Activated T-cell treated with anti-CD3 and anti-CD28 coated beads for 48 hours (primary cell): ENCODE results near the gene DOCK3.
"Not testable (repeated sequence)": the region's sequence is repeated elsewhere in the genome, so short reads cannot be mapped to it uniquely, and the experiment has no call there.

Source experiments
- DNase-seq: peaks from one replicate; pipeline ENCODE4 v3.0.0-alpha.2; 2020; ENCODE audit warnings: low read depth

DOCK3 gene

GRCh38 chr3:51106242-51106876 is 431.6 kb downstream of the DOCK3 start:
- DNase-seq: no peak

DNA sequence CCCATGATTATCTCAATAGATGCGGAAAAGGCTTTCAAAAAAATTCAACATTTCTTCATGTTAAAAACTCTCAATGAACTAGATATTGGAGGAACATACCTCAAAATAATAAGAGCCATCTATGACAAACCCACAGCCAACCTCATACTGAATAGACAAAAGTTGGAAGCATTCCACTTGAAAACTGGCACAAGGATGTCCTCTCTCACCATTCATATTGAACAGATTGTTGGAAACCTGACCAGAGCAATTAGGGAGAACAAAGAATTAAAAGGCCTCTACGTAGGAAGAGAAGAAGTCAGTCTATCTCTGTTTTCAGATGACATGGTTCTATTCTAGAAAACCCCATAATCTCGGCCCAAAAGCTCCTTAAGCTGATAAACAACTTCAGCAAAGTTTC is 435.9 kb downstream of the DOCK3 start:
- no peak for DNase-seq

- DNase-seq: no peak
Observed at GRCh38 chr3:51122944-51123343, 448.2 kb downstream of the DOCK3 start.

DNA sequence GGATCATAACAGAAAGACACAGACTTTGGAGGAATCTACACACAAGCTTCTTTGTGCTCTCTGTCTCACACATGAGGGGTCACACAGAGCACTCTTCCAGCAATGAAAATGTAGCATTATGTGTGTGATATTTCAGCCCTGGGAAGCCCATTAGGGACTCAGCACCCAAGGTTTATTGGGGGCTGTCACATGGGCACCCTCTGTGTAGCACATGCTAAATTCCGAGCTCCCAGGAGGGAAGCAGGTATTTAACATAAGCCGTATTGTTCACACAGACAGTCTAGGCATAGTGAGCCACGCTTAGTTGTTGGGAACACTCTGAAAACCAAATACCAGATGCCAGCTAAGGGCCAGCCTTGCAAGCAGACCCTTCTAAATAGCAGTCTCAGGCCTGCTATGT is 448.8 kb downstream of the DOCK3 start:
- DNase-seq: no peak

DNA sequence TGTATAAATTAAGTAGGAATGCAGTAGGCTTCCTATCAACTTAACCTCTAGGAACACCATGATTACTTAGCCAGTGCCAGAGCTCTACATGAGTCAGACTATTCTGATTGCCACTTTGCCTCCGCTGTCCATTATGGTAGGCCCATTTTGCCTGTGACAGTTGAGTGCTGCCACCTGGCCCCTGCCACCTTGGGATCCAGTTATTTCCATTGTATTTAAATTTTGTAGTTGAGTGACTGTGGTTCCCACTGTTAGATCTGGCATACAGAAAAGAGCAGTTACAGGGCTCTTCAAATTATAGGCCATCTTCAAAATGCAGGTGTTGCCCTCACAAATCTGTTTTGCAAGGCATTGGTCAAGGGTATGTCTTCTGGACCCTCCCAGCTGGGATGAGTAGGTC is 456.9 kb downstream of the DOCK3 start:
- DNase-seq: not testable (repeated sequence)

- no peak for DNase-seq
Observed at GRCh38 chr3:51137715-51138114, 463.0 kb downstream of the DOCK3 start.

DNA sequence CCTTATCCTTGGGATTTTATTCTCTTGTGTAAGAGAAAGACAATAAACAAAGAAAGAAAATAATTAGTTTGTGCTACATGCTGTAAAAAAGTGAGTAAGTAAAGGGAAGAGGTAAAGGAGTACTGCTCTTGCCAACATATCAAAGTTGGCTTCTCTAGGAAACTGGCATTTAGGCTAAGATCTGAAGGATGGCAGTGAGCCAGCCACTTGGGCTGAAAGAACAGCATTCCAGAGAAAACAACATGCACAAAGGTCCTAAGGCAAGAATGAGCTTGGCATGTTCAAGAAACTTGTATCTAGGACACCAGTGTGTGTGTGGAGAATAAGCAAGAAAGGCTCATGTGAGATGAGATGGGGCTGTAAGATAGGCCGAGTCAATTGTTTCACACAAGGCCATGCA is 464.9 kb downstream of the DOCK3 start:
- no peak for DNase-seq

DNA sequence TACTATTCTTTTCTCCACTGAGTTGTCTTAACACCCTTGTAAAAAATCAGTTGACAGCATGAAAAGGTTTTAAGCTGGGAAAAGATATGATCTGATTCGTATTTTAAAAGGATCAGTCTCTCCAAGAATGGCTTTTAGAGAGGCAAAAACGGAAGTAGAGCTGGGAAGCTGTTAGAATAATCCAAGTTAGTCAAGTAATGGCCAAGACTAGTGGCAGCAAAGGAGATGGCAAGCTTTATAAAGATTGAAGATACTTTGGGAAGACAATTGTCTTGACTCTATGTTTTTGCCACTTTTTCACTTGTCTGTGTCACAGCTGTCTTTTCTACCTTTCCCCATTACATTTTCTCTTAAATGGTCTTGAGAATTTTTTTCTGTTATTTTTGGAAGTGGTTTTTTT is 466.8 kb downstream of the DOCK3 start:
- DNase-seq: no peak

GRCh38 chr3:51145811-51146585 is 471.3 kb downstream of the DOCK3 start:
- DNase-seq: no peak

DNA sequence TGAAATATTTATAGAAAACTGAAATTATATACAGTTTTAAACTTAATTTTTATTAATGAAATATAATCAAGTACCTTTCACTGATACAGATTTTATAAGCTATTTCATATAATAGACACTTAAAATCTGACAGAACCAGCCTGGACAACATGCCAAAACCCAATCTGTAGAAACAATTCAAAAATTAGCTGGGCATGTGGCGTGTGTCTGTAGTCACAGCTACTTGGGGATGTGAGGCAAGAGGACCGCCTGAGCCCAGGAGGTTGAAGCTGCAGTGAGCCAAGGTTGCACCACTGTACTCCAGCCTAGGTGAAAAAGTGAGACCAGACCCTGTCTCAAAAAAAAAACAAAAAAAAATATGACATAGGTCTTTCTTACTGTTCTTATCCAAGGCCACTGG is 472.1 kb downstream of the DOCK3 start:
- no peak for DNase-seq

DNA sequence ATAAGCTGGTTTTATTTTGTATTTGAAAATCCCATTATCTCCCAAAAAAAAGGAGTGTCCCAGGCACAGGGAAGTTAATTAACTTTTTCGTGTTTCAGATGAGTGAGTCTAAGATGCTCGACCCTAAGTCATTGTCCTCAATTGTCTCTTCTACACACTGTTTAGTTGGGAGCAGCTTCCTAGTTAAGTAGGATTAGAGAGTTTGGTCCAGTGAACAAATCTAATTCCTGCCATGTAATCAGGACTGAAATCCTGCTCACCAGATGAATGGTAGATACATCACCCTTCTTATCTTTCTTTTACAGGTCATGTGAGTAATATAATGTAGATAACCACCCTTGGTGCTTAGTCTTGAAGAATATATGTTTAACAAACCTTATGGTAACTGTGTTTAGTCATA is 481.4 kb downstream of the DOCK3 start:
- no peak for DNase-seq

DNA sequence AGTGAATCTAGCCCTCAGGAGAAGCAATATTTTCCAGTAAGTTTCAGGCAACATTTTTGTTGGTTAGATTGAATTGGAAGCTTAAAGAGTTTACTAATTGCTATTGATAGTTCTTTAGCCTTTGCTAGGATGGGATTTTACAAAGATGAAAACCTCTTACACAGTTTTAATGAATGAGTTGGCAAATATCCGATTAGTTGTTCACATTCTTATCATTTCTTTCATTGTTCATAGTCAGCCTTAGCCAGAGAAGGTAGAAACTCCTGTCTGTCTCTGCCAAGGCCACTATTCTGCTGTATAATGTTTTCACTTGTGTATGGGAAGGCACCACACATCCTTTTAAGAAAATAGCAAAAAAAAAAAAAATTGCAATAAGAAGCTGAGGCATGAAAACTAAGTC is 488.3 kb downstream of the DOCK3 start:
- DNase-seq: no peak

DNA sequence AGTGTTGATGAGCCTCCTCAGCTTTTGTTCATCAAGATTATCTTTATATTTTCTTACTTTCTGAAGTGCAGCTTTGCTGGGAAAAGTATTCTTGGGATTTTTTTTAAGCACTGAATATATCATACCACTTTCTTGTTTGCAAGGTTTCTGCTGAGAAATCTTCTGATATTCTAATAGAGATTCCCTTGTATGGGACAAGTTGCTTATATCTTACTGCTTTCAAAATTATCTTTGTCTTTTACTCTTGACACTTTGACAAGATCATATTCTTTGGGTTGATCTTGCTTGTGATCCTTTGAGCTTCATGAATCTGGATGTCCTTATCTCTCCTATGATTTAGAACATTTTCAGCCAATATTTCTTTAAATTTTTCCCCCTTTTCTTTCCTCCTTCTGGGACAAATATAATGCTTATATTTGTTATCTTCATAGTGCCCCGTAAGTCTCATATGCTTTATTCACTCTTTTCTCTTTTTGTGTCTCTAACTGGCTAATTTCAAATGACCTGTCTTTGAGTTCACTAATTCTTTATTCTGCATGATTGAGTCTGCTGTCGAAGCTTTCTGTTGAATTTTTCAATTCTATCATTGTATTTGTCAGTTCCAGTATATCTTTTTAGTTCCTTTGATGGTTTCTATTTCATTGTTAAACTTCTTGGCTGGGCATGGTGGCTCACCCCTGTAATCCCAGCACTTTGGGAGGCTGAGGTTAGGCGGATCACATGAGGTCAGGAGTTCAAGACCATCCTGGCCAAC is 499.0 kb downstream of the DOCK3 start:
- no peak for DNase-seq

DNA sequence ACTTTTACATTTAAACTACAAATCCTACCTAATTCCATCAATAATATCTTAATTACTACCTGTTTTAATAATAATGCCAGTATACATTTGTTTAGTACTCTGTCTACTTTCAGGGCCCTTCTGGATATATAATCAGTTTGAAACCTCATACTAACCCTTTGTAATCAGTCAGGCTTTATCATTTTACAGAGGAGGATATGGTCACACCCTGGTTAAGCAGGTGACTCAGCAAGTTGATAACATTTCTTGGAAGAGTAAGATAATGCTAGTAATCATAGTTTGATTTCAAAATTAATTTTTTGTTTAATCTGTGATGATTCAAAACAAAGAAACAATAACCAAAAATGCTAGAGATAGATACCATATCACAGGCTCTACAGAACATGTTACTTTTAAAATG is 502.2 kb downstream of the DOCK3 start:
- DNase-seq: no peak

- DNase-seq: not testable (repeated sequence)
Observed at GRCh38 chr3:51186446-51186845, 511.7 kb downstream of the DOCK3 start.

GRCh38 chr3:51190199-51190598 is 515.5 kb downstream of the DOCK3 start:
- DNase-seq: no peak

- no peak for DNase-seq
Observed at GRCh38 chr3:51190827-51191226, 516.1 kb downstream of the DOCK3 start.

GRCh38 chr3:51191768-51192167 is 517.0 kb downstream of the DOCK3 start:
- no peak for DNase-seq

- DNase-seq: no peak
Observed at GRCh38 chr3:51198477-51198876, 523.8 kb downstream of the DOCK3 start.

DNA sequence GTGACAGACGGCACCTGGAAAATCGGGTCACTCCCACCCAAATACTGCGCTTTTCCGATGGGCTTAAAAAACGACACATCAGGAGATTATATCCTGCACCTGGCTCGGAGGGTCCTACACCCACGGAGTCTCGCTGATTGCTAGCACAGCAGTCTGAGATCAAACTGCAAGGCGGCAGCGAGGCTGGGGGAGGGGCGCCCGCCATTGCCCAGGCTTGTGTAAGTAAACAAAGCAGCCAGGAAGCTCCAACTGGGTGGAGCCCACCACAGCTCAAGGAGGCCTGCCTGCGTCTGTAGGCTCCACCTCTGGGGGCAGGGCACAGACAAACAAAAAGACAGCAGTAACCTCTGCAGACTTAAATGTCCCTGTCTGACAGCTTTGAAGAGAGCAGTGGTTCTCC is 524.6 kb downstream of the DOCK3 start:
- DNase-seq: not testable (repeated sequence)

DNA sequence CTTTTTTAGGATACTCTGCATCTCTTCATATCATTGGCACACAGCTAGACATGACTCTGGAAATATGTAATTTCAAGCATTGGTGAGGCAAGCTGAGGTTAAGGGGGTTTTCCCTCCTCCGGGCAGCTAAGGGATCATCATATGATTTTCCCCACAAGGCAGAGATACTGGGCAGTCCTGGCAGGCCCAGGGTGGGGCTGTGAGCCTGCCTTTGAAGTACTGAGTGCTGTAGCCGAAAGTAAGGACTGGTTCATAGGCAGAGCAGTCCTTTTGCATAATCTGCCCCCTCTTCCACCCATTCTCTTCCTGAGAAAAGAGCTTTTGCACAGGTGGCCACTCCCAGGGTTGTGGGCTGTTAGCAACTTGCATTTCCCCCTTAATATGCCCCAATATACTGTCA is 541.6 kb downstream of the DOCK3 start:
- DNase-seq: no peak

DNA sequence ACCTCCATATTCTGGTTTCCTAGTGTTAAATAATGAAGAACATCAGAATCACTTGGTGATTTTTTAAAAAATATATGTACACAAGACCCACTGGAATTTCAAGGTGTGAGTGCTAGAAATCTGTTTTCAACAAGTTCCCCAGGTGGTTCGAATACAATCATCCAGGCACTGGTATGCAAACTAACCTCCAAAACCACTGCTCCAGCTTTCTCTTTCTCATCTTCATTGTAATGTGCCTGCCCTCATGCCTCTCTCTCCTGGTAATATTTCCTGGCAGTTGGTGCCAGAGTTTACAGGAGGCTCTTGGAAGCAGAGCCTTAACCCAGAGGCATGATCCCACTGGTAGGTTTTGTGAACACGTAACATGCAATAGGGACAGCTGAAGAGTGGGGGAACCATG is 547.2 kb downstream of the DOCK3 start:
- DNase-seq: no peak

GRCh38 chr3:51224283-51224682 is 549.6 kb downstream of the DOCK3 start:
- DNase-seq: no peak
